Inferior parietal cortex (tissue), 1 donor: ENCODE measurements around the gene PBX2.
A peak's percentile ranks its signal among the peaks of the same experiment; 100 is the strongest.
"Not testable (repeated sequence)": the region's sequence is repeated elsewhere in the genome, so short reads cannot be mapped to it uniquely, and the experiment has no call there.

Source experiments
- DNase-seq: peaks from one replicate; pipeline ENCODE4 v3.0.0-alpha.2; 2016; ENCODE audit errors: extremely low spot score

Gene PBX2

GRCh38 chr6:32190054-32190851 is at the start of gene PBX2:
PBX2 (minus strand) TSS chr6:32190202; CDS start chr6:32189915, 287 bp downstream.
- DNase-seq = peak; percentile 77

- no peak for DNase-seq
Observed at GRCh38 chr6:32239462-32239861, 49.5 kb upstream of the PBX2 start.

GRCh38 chr6:32234934-32235333 is 44.9 kb upstream of the PBX2 start:
- DNase-seq = no peak

- DNase-seq = no peak
Observed at GRCh38 chr6:32226434-32226833, 36.4 kb upstream of the PBX2 start.

- DNase-seq = no peak
Observed at GRCh38 chr6:32224696-32225095, 34.7 kb upstream of the PBX2 start.

- no peak for DNase-seq
Observed at GRCh38 chr6:32223258-32224235, 33.5 kb upstream of the PBX2 start, which contains the start of gene NOTCH4. NOTCH4 (minus strand) TSS chr6:32224067; CDS start chr6:32223928, 139 bp downstream.

- DNase-seq = no peak
Observed at GRCh38 chr6:32222333-32223230, 32.6 kb upstream of the PBX2 start.

- no peak for DNase-seq
Observed at GRCh38 chr6:32220021-32220420, 30.0 kb upstream of the PBX2 start.

- no peak for DNase-seq
Observed at GRCh38 chr6:32218167-32218566, 28.2 kb upstream of the PBX2 start.

GRCh38 chr6:32216998-32217397 is 27.0 kb upstream of the PBX2 start:
- no peak for DNase-seq

- DNase-seq = no peak
Observed at GRCh38 chr6:32216285-32216684, 26.3 kb upstream of the PBX2 start.

GRCh38 chr6:32215617-32216016 is 25.6 kb upstream of the PBX2 start:
- DNase-seq = no peak

GRCh38 chr6:32214126-32214525 is 24.1 kb upstream of the PBX2 start:
- DNase-seq = no peak

- no peak for DNase-seq
Observed at GRCh38 chr6:32213649-32214048, 23.6 kb upstream of the PBX2 start.

- DNase-seq = no peak
Observed at GRCh38 chr6:32212076-32212760, 22.2 kb upstream of the PBX2 start.

- DNase-seq = not testable (repeated sequence)
Observed at GRCh38 chr6:32211432-32211831, 21.4 kb upstream of the PBX2 start.

- no peak for DNase-seq
Observed at GRCh38 chr6:32210191-32210601, 20.2 kb upstream of the PBX2 start.

GRCh38 chr6:32208996-32209395 is 19.0 kb upstream of the PBX2 start:
- DNase-seq = no peak

- no peak for DNase-seq
Observed at GRCh38 chr6:32204268-32204715, 14.3 kb upstream of the PBX2 start.

- DNase-seq = no peak
Observed at GRCh38 chr6:32203426-32204267, 13.6 kb upstream of the PBX2 start.
